Activated T-cell treated with anti-CD3 and anti-CD28 coated beads, Interleukin-2, amount 50 U/mL, for 72 hours (primary cell): ENCODE measurements around the gene MRAP2. TPM values are rescaled to one million over a fixed set of nuclear protein-coding genes. Genes with fewer than 3 reads are reported as not detected.
"Not testable (repeated sequence)": the region's sequence is repeated elsewhere in the genome, so short reads cannot be mapped to it uniquely, and the experiment has no call there.

ENCODE experiments used
- ATAC-seq, 2 donors: fragments of 150-1000 bp; cut with Tn5 transposase; replicated peaks in 1 of 2; 2 replicates each; pipeline ENCODE4 v1.10.0; 2021; ENCODE audit warnings: moderate library complexity in 2 of 2, mild to moderate bottlenecking in 1 of 2
- DNase-seq, 2 donors: peaks; one replicate each; pipeline ENCODE4 v3.0.0; 2021 to 2022; ENCODE audit warnings: mixed read lengths in 1 of 2
- H3K27ac Mint-ChIP-seq: one replicate; pipeline ENCODE4 v1.8.0; 2022; ENCODE audit warnings: mild to moderate bottlenecking, moderate library complexity, mixed read lengths
- H3K27me3 Mint-ChIP-seq: one replicate; pipeline ENCODE4 v1.8.0; 2022; ENCODE audit warnings: low read depth, mixed read lengths
- H3K36me3 Mint-ChIP-seq, 2 donors: one replicate each; pipeline ENCODE4 v1.8.0; 2022; ENCODE audit warnings: mixed read lengths in 2 of 2, mild to moderate bottlenecking in 1 of 2; ENCODE audit not compliant: insufficient read depth in 2 of 2
- H3K4me1 Mint-ChIP-seq: one replicate; pipeline ENCODE4 v1.8.0; 2022; ENCODE audit warnings: low read depth, mixed read lengths
- H3K4me3 Mint-ChIP-seq, 2 donors: one replicate each; pipeline ENCODE4 v1.8.0; 2022; ENCODE audit warnings: mild to moderate bottlenecking in 2 of 2, mixed read lengths in 2 of 2, moderate library complexity in 2 of 2
- H3K9me3 Mint-ChIP-seq, 2 donors: one replicate each; pipeline ENCODE4 v1.8.0; 2022; ENCODE audit warnings: mixed read lengths in 2 of 2
- total RNA-seq, 2 donors: library from RNA; stranded (reverse); gene quantifications; one replicate each; pipeline ENCODE4 v1.2.3, GENCODE V29; 2022

Gene MRAP2
- total RNA-seq, 2 donors from 2014 or later = not detected

GRCh38 chr6:84017709-84018452, 15.7 kb upstream of the MRAP2 start:
- ATAC-seq (no peak), DNase-seq (no peak)
- H3K27ac Mint-ChIP-seq = no peak overlapping the region
- H3K36me3 Mint-ChIP-seq = no peaks in the 10 kb centered on the region
- H3K4me1 Mint-ChIP-seq = no peaks in the 10 kb centered on the region
- peaks cover 15% of the 10 kb centered on the region for H3K27me3 Mint-ChIP-seq
- H3K9me3 Mint-ChIP-seq = no peaks in the 10 kb centered on the region
- no peak overlapping the region for H3K4me3 Mint-ChIP-seq

- H3K9me3 Mint-ChIP-seq = no peaks in the 10 kb centered on the region
- ATAC-seq = no peak
- H3K4me3 Mint-ChIP-seq = no peak overlapping the region
- H3K36me3 Mint-ChIP-seq = no peaks in the 10 kb centered on the region
- no peak overlapping the region for H3K27ac Mint-ChIP-seq
- DNase-seq = no peak
- no peaks in the 10 kb centered on the region for H3K4me1 Mint-ChIP-seq
- H3K27me3 Mint-ChIP-seq = peaks cover 15% of the 10 kb centered on the region
These were observed 15.0 kb upstream of the MRAP2 start for GRCh38 chr6:84018453-84019061.

- no peak overlapping the region for H3K27ac Mint-ChIP-seq
- no peak for ATAC-seq
- H3K4me1 Mint-ChIP-seq = no peaks in the 10 kb centered on the region
These were observed 14.3 kb upstream of the MRAP2 start for GRCh38 chr6:84019141-84019841.

GRCh38 chr6:84019842-84020211, 13.7 kb upstream of the MRAP2 start:
- no peaks in the 10 kb centered on the region for H3K9me3 Mint-ChIP-seq
- H3K27ac Mint-ChIP-seq = no peak overlapping the region
- ATAC-seq = no peak
- H3K27me3 Mint-ChIP-seq = peaks cover 15% of the 10 kb centered on the region
- no peak for DNase-seq
- H3K4me3 Mint-ChIP-seq = no peak overlapping the region
- H3K4me1 Mint-ChIP-seq = no peaks in the 10 kb centered on the region
- no peaks in the 10 kb centered on the region for H3K36me3 Mint-ChIP-seq

More at GRCh38 chr6:84019141-84019841, 14.3 kb upstream of the MRAP2 start:
- H3K9me3 Mint-ChIP-seq = no peaks in the 10 kb centered on the region
- DNase-seq = no peak
- H3K27me3 Mint-ChIP-seq = peaks cover 15% of the 10 kb centered on the region
- no peaks in the 10 kb centered on the region for H3K36me3 Mint-ChIP-seq
- H3K4me3 Mint-ChIP-seq = no peak overlapping the region

- H3K9me3 Mint-ChIP-seq = peaks cover 4 to 5% of the 10 kb centered on the region in 2 donors
These were observed 11.9 kb upstream of the MRAP2 start for GRCh38 chr6:84021625-84022024.

DNA sequence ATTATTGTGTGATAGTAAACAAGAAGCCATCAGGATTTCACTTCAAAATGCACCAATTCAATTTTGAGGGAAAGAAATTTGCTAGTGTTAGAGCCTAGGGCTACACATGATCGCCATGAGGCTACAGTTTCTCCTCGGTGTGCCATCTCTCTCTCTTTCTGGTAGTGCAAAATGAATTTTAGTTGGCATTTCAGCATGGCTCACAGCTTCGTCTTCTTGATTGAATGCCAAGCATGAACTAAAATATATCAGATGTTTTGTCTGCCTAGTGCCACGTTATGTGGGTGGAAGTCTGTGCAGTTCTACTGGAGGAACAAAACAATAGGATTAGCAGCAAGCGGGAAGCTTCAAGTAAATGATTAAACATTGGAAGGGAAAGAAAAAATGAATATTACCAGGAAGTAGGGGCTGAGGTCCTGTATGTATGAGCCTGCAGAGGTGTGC, 6.8 kb upstream of the MRAP2 start:
- ATAC-seq = no peak
- Mint-ChIP-seq H3K27ac (no peak overlapping the region), H3K36me3 (peaks cover 0 to 3% of the 10 kb centered on the region in 2 donors), H3K4me3 (no peak overlapping the region), H3K4me1 (no peaks in the 10 kb centered on the region), H3K27me3 (peaks cover 25% of the 10 kb centered on the region), H3K9me3 (peaks cover 5% of the 10 kb centered on the region in 2 donors)
- no peak for DNase-seq

More at GRCh38 chr6:84021625-84022024, 11.9 kb upstream of the MRAP2 start:
- Mint-ChIP-seq H3K4me1 (no peaks in the 10 kb centered on the region), H3K4me3 (no peak overlapping the region), H3K27me3 (peaks cover 15% of the 10 kb centered on the region), H3K27ac (no peak overlapping the region), H3K36me3 (peaks cover 0 to 3% of the 10 kb centered on the region in 2 donors)
- DNase-seq = no peak
- no peak for ATAC-seq

DNA sequence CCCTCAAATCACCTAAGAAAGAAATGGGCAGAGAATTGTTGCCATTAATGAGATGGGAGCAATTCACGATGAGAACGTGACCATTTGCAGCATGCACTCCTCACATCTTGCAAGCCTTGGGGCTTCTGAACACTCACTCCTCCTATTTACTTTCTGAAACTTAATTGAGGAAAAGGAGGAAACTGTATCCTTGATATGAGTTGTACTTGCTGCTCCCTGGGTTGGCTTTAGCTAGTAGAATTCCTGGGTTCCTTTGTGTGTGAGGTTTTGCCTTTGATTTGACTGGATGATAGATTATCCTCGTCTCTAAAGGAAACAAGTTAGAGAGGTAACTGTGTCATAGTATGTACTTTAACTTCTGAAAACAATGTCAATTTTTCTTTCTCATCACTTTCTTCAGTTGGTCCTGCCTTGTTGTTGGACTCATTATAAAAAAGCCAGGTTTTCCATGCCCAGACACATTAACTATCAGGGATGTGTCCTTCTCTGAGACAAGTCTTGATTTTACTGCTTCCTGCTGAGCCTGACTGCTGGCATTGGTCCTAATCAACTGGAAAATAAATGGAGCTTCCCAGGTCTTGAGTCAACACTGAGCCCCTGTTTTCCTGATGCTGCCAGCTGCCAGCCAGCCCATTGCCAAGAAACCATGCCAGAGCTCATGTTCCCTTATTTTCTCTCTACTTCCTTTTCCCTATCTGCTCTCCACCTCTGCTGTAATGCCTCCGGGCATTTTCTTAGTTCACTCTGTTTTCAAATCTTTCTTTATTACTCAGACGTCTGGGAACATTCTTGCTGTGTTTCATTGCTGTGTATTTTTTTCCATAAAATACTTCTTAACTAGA, 6.0 kb upstream of the MRAP2 start:
- Mint-ChIP-seq H3K36me3 (peaks cover 0 to 3% of the 10 kb centered on the region in 2 donors), H3K4me1 (no peaks in the 10 kb centered on the region)

DNA sequence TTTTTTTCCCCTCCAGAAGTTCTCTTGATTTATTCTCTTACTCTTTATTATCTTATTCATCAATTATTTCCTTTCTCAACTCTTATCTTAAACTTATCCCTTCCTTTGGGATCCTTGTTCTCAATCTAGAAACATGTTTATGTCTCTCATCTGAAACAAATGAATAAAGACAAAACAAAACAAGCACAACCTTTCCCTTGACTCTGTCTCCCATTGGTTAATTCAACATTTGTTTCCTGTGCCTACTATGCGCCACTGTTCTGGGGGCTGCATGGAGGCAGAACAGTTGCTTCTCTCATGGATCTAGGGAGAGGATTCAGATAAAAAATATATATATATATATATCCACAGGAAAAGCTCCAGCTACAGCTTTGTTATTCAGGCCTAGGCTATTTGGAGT, 5.2 kb upstream of the MRAP2 start:
- DNase-seq = no peak
- ATAC-seq = no peak
- Mint-ChIP-seq H3K36me3 (peaks cover 0 to 3% of the 10 kb centered on the region in 2 donors), H3K27me3 (peaks cover 41% of the 10 kb centered on the region), H3K4me1 (no peaks in the 10 kb centered on the region), H3K9me3 (peaks cover 5% of the 10 kb centered on the region in 2 donors), H3K4me3 (no peak overlapping the region), H3K27ac (no peak overlapping the region)

More for the DNA sequence above, 6.0 kb upstream of the MRAP2 start:
- ATAC-seq (no peak), DNase-seq (no peak)
- H3K9me3 Mint-ChIP-seq = peaks cover 5% of the 10 kb centered on the region in 2 donors
- H3K4me3 Mint-ChIP-seq = no peak overlapping the region
- peaks cover 33% of the 10 kb centered on the region for H3K27me3 Mint-ChIP-seq
- no peak overlapping the region for H3K27ac Mint-ChIP-seq

DNA sequence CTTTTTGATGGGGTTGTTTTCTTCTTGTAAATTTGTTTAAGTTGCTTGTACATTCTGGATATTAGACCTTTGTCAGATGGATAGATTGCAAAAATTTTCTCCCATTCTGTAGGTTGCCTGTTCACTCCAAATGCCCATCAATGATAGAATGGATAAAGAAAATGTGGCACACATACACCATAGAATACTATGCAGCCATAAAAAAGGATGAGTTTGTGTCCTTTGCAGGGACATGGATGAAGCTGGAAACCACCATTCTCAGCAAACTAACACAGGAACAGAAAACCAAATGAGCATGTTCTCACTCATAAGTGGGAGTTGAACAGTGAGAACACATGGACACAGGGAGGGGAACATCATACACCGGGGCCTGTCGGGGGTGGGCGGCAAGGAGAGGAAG, 1.6 kb upstream of the MRAP2 start:
- not testable (repeated sequence) for DNase-seq, H3K36me3 Mint-ChIP-seq, H3K9me3 Mint-ChIP-seq, ATAC-seq, H3K4me1 Mint-ChIP-seq, H3K4me3 Mint-ChIP-seq, H3K27ac Mint-ChIP-seq
- H3K27me3 Mint-ChIP-seq = peaks cover 64% of the 10 kb centered on the region

DNA sequence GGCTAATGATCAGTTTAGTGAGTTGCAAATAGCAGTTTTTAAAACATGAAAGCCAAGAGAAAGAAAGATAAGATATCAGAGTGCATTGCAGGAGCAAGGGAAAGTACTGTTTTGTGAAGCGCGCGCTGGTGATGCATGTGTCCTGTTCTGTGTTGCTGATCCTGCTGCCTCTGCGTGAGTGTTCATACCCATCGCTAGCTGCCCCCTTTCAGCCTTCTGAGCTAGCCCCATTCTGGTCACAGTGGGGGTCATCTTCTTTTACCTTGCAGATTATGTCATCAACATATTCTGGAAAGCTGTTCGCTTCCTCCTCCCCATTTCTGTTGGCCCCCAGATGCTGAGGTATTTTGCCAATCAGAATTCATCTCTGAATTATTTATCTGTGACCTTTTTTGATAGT, 1.9 kb downstream of the MRAP2 start:
- peaks cover 0 to 1% of the 10 kb centered on the region in 2 donors for H3K36me3 Mint-ChIP-seq
- no peak for ATAC-seq
- no peak overlapping the region for H3K27ac Mint-ChIP-seq
- no peaks in the 10 kb centered on the region for H3K9me3 Mint-ChIP-seq
- no peaks in the 10 kb centered on the region for H3K4me1 Mint-ChIP-seq
- H3K4me3 Mint-ChIP-seq = no peak overlapping the region
- peaks cover 59% of the 10 kb centered on the region for H3K27me3 Mint-ChIP-seq
- no peak for DNase-seq

GRCh38 chr6:84037425-84038089, 4.0 kb downstream of the MRAP2 start:
- DNase-seq = no peak
- no peak overlapping the region for H3K4me3 Mint-ChIP-seq
- H3K9me3 Mint-ChIP-seq = no peaks in the 10 kb centered on the region
- peaks cover 40% of the 10 kb centered on the region for H3K27me3 Mint-ChIP-seq
- peaks cover 0 to 1% of the 10 kb centered on the region in 2 donors for H3K36me3 Mint-ChIP-seq
- ATAC-seq = no peak
- H3K4me1 Mint-ChIP-seq = no peaks in the 10 kb centered on the region
- H3K27ac Mint-ChIP-seq = no peak overlapping the region

GRCh38 chr6:84042603-84043002, 9.0 kb downstream of the MRAP2 start:
- no peak for ATAC-seq
- DNase-seq = no peak
- peaks cover 20% of the 10 kb centered on the region for H3K27me3 Mint-ChIP-seq
- H3K4me1 Mint-ChIP-seq = no peaks in the 10 kb centered on the region
- H3K27ac Mint-ChIP-seq = no peak overlapping the region
- no peaks in the 10 kb centered on the region for H3K9me3 Mint-ChIP-seq
- H3K4me3 Mint-ChIP-seq = no peak overlapping the region
- peaks cover 0 to 1% of the 10 kb centered on the region in 2 donors for H3K36me3 Mint-ChIP-seq
